ENCODE measurements around the gene STK32C.

DNA sequence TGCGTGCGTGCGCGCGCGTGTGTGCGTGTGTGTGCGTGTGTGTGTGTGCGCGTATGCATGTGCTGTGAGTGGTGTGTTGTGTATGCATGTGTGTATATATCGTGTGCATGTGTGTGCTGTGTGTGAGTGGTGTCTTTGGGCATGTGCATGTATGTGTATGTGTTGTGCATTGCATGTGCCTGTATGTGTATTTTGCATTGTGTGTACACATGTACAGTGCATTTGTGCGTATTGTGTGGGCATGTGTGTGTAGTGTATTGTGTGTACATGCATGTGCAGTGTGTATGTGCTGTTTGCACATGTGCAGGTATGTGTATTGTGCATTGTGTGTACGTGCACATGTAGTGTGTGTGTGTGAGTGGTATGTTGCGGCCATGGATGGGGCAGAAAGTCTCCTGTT lies 127.0 kb downstream of the STK32C start:
- TF ChIP-seq POLR2AphosphoS5 (IDR thresholded peaks at IDR 0.05; ENCODE audit: borderline replicate concordance, low read depth, low read length) = no peak
- no peak for TF ChIP-seq EZH2 (IDR thresholded peaks at IDR 0.05)

All from SK-N-MC (cell line).